Stimulated activated CD4-positive, alpha-beta T cell treated with anti-CD3 and anti-CD28 coated beads, TNF-alpha, amount 100 ng/mL, for 1 hour (primary cell): ENCODE data around the gene WDR1.

Experiments used
- DNase-seq, 3 donors: peaks; one replicate each; pipeline ENCODE4 v3.0.0-alpha.2; 2020; ENCODE audit warnings: low read depth in 3 of 3, low spot score in 1 of 3

The WDR1 gene

DNA sequence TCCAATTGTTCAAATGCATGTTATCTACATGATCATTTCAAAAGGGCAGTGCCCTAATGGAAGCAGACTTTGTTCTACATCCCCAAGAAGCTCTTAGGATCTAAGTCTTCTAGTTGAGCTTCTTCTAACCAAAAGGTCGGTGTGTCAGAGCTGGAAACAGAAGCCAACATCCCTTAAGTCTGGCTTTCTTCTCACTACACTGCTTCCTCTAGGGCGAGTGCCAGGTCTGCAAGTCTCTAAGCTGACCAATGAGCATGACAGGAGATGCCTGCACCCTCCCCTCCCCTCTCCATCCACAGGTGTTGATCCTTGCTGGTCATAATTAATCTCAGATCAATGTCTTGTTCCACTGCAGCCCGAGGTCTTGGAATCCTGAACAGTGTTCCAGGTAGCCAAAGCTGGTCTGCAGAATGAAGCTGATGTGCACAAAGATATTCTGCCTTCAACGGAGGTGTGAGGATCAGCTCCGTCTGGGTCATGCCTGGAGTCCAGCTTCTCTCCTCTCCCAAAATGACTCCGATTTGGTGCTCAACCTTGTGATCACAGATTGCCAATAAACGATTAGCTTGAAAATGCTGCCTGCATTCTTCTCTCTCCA, 44.1 kb downstream of the WDR1 start:
- no peak for DNase-seq

DNA sequence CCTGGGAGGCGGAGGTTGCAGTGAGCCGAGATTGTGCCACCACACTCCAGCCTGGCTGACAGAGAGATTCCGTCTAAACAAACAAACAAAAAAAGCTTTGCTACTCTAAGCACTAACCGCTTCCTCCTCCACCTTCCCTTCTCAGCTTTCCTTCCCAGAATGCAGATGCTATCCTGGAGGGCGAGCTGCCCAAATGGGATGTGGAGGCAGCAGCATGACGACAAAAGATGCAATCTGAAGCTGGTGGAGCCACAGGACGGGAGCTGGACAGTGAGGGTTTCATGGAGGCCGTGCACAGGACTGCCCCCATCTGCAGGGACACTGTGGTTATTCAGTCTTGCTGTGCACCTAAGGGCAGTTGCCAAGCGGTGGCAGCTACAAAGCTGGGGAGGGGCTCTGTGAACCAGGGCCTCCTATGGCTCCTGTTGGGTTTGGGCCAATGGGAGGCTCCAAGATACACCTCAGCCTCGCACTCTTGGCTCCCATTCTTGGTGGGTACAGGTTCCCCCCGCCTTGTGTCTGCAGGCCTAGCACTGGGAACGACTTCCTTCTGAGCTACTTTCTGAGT, 47.4 kb downstream of the WDR1 start:
- DNase-seq: no peak

DNA sequence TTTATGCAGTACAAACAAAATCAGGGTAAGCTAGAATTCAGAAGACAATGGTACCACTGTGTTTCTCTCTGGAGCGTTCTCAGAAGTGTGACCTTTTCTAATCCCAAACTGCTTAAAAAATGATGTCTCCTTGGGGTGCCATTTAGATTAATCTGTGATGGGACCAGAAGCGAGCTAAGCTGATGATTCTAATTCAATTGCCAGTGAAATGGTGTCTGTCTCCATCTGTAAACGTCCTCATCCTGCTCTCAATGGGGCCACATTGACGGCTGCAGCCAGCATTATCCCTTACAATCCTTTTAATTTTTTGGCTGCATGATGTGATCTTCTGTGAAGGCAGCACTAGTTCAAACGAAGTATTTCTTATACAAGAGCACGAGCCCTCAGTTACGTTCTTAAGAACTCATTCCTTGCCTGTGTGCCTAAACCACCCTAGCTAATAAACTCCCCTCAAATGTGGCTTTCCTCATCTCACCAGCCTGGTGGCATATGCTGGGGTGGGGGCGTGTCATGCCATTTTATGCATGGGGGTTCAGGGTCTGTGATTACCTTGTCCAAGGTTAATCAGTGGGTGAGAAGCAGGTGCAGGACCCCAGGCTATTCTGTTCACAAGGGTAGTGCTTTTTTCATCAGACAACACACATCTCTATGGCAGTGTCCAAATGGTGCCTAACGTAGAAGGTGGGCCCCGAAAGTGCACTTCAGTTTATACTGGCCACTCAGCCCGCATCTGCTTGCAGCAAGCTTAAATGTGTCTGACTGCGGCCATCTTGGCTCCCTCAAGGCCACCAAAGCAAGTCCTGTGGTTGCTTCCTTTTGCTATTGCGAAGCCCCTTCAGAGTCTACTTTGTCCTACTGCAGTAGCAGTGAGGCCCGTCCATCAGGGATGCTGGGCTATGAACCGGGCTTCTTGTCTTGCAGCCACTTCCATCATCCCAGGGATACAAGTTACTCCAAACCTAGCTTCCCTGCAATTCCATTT, 49.6 kb downstream of the WDR1 start:
- DNase-seq: no peak

DNA sequence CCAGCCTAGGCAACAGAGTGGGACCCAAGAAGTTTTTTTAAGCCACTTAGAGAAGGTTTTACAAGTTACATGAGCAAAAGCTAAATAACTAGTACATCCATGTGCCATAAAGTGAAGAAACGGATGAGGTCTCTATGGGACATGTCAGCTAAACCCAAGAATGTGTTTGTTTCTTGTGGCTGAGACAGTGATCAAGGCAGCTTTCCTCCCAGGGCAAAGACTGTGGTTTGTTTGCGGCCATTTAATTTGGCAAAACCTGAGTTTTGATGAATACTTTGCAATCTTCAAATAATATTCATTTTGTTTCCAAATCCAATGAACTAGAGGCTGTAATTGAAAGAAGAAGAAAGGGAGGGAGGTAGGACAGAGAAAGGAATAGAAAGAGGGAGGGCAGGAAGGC, 50.4 kb downstream of the WDR1 start:
- DNase-seq: no peak

DNA sequence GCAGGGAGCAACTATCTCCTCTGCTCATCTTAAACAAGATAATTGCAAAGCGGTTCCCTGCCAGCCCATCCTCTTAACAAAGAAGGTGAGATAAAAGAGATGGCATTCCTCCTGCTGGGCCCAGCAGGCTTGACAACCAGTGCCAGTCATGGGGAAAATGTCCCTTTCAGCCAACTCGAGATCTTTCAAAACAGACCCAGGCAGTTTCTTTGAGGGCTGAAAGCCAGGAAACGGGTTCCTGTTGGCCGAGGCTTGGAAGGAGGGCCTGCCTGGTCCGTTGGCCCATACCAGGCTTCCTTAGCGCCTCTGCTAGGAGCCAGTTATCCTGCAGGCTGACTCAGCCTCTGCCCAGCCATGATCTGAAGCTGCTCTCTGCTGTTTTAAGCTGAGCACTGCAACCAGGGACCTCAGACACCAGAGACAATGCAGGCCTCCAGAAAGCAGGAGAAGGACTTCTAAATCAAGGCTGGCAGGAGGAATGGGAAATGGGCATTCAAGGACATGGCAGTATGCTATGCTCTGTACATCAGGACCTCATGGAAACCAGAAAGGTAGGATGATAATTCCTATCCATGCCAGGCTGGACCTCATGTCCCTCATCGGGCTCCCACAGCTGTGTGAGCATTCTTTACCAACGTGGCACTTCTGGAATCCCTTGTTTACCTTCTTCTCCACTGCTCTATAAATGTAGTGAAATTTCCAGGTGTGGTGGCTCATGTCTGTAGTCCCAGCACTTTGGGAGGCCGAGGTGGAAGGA, 52.9 kb downstream of the WDR1 start:
- no peak for DNase-seq

DNA sequence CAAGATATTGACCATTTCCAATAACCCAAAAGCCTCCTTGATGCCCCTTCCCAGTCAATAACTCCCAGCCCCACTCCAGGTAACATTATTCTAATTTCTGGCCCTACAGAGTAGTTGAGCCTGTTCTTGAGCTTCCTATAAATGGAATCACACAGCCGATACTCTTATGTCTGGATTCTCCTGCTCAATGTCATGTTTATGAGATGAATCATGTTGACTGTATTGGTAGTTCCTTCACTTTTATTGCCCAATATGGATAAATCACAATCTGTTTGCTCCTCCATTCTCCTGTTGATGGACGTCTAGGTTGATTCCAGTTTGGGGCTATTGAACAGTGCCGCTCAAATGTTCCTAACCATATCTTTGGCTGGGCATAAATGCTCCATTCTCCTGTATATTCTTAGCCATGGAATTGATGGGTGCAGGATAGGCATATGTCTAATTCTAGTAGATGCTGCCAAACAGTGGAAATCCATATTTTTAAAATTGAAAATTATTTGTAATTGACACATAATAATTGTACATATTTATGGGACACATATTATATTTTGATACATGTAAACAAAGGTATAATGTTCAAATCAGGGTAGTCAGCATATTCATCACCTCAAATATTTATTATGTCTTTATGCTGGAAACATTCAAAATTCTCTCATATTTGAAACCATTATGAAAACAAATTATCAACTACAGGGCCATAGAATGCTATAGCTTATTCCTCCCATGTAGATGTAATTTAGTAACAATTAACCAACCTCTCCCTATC, 54.8 kb downstream of the WDR1 start:
- DNase-seq: no peak

DNA sequence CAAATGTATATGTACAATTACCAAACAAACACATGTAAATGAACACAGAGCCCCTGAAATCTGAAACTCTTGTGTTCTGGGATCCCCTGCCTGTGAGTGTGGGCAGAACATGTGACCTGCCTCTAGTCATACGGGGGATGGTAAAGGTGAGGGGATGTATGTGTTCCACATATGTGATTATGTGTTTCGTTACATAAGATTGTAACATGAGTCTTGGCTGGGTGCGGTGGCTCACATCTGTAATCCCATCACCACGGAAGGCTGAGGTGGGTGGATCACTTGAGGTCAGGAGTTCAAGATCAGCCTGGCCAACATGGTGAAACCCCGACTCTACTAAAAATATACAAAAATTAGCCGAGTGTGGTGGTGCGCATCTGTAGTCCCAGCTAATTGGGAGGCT, 58.2 kb downstream of the WDR1 start:
- DNase-seq: no peak

DNA sequence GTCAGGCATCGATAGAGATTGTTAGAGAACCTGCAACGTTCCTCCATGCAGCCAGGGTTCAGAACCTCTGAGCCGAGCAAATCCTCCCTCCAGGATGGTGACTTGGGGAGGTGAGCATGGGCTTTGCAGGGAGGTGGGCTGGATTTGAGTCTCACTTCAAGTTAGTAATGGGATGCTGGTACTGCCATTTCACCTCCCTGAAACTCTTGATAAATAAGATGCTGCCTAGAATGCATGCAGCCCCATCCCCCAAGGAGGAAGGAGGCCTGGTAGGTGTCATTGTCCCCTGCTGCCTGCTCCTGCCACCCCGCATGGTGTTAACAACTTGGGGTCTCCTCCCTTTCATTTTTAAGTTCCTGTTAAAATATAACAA, 59.6 kb downstream of the WDR1 start:
- no peak for DNase-seq

DNA sequence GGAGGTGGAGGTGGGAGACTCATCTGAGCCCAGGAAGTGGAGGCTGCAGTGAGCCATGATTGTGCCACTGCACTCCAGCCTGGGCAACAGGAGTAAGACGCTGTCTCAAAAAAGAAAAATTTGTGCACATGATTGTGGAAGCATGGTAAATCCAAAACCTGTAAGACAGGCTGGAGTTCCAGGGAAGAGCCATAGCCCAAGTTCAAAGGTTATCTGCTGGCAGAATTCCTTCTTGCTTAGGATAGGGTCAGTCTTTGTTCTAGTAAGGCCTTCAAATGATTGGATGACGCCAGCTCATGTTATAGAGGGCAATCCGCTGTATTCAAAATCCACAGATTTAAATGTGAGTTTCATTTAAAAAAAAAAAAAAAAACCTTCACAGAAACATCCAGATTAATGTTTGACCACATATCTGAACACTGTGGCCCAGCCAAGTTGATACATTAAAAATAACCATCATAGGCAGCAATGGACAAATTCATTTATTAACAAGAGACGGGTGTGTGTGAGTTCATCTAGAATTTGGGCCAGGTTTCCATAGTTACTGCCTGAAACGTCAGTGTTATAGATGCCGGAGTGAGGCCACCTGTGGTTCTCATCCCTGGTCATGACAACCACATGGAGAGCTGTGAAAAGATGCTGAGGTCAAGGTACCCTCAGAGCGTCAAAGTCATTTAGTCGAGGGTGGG, 60.1 kb downstream of the WDR1 start:
- DNase-seq: no peak

DNA sequence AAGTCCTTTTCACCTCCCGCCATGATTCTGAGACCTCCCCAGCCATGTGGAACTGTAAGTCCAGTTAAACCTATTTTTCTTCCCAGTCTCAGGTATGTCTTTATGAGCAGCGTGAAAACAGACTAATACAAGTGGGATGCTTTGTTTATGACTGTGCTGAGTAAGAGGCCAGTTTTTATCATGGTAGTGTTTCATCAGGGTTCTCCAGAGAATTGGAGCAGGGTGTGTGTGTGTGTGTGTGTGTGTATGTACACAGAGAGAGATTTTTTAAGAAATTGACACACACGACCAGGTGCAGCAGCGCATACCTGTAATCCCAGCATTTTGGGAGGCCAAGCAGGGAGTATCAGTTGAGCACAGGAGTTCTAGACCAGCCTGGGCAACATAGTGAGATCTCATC, 60.7 kb downstream of the WDR1 start:
- no peak for DNase-seq

DNA sequence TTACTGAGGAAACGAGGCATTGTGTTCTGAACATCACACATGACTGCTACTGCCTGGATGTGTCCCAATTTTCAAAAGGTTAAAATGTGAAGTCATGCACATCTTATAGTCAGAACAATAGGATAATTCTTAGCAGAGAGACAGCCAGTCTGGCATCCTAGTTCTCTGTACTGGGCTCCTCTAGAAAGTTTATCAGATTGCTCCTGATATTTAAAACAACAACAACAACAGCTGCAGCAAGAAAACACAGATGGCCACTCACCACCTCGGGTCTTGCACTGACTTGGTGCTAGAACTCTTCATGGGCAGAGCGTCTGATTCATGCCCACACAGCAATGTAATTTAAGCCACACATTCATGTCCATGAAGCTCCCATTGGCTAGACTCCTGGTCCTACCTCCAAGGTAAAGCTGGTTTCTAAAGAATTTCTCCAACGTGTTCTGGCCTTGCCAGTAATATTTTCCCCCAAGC, 62.0 kb downstream of the WDR1 start:
- no peak for DNase-seq

DNA sequence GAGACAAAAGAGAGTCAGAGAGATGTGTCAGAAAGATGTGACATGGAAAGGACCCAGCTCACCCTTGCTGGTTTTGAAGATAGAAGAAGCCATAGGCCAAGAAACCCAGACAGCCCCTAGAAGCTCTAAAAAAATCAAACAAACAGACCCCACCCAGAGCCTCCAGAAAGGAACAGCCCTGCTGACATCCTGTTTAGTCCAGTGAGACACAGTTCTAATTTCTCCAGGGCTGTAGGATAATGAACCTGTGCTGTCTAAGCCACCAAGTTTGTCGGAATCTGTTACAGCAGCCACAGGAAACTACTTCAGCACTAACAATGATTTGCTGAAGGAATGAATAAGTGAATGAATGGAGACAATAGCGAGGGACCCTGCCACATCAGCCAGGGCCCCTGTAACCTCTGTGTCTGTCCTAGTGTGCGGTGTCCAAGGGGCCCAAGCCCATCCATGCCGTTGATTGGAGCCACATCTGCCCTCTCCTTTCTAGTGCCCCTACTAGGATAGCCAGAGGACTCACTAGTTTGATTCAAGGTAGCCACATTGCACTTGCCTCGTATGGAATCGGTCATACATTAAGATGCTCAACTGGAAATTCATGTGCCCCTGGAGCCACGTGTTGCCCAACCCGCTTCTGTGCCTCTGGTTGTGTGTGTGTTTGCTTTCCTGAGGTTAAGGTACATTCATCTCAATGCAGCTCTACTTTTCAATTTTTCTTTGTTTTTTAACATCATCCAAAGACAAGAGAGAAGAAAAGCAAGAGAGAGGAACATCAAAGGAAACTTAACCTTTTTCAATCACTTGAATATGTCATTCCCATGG, 62.8 kb downstream of the WDR1 start:
- DNase-seq: no peak

DNA sequence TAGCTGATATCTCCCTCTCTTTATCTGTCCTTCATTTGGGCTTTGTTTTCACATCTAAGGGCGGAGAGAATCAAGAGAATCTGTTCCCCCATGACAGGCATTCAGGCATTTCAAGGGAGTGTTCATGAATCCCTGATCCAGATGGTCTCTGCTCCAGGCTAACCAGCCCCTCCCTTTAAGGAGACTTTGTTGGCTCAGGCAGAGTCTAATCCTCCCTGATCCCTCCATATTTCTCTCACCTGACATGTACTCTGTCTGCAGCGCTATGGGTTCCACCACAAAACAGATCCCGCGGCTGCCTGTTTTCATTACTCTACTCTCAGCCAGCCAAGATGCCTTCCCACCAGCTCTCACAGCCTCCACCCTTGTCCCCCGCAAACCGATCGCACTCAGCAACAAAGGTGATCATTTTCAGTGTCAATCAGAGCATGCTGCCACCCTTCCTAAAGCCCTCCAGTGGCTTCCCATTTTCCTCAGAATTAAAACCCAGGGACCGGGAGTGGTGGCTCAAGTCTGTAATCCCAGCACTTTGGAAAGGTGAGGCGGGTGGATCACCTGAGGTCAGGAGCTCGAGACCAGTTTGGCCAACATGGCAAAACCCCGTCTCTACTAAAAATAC, 65.0 kb downstream of the WDR1 start:
- no peak for DNase-seq

DNA sequence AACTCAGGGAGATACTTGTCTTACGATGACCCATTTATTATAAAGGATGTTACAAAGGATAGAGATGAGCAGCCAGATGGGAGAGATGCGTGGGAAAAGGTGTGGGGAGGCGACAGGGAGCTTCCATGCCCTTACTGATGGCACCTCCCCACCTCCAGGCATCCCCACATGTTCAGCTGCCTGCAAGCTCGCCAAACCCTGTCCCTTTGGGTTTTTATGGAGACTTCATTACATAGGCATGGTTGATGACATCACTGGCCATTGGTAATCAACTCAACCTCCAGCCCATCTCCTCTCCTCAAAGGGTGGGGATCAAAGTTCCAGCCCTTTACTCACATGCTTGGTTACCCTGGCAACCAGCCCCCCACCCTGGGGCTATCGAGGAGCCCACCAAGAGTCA, 65.9 kb downstream of the WDR1 start:
- DNase-seq: no peak

DNA sequence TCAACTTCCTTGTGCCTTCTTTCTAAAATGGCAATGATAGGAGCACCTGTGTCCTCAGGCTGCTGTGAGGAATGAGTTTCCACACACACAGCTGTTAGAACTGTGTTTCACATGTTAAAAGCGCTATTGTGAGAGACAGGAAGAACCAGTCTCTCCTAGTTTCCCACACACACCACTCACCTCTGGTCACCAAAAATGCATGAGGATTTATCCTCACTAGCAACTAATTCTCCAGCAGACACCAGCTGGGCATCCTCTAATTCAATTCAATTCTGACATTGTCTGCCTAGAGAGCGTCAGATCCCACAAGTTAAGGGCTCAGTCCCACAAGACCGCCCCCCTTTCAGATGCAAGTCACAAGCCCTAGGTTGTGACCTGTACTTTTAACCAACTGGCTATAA, 66.3 kb downstream of the WDR1 start:
- DNase-seq: no peak

DNA sequence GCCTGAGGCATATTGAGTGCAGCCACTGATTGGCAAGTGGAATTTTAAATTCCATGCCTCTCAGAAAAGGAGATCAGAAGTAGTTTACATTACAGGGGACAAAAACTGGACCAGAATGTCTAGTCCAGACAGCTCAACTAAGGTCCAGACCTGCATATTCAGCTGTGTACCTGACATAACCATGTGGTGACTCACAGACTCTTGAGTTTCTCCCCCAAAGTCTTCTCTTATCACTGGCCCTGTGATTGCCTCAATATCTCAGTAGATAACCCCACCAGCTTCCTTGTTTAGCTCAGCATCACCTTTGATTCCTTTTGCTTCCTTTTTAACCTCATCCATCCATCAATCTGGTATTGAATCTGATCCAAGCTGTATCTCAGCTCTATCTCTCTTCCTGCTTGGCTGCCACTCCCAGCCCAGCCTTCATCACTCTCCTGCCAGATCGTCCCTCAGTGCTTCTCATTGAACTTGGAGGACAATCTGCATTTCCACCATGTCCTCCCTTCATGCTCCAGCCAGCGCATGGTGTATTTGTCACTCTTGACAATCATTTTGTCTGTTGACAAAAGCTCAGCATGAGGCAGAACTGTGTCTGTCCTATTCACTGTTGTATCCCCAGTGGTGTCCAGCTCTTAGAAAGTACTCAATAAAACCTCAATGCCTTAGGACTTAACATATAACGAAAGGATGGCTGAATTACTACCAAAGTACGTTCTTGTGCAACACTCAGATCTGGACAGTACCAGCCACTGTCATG, 67.5 kb downstream of the WDR1 start:
- no peak for DNase-seq

DNA sequence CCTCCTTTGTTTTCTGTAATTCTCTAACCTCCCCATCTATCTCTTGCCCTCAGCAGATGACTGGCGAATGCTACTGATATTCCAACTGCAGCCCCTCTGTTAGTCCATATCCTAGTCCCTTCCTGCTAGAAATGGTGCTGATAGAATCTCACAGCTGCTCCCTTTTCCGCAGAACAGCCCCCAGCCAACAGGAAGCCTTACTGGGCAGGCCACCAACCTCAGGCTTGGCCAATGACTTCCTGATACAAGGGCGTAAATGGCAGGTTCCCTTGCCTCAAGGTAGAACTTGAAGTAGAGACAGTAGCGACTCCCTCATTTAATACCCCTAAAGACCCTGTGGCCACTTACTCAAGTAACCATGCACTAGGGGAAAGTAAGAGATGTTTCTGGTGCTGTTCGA, 68.6 kb downstream of the WDR1 start:
- DNase-seq: no peak

DNA sequence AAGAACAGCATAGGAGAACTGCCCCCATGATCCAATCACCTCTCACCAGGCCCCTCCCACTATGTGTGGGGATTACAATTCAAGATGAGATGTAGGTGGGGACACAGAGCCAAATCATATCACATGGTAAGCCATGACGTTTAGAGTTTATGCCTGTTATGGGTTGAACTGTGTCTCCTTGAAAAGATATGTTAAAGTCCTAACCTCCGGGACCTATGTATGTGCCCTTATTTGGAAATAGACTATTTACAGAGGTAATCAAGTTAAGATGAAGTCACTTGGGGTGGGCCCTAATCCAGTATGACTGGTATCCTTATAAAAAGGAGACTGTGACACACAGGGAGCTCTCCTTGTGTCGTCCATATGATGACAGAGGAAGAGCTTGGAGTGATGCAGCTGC, 70.1 kb downstream of the WDR1 start:
- no peak for DNase-seq
